ENCODE measurements around the gene ELAC1.
"Not testable (repeated sequence)": the region's sequence is repeated elsewhere in the genome, so short reads cannot be mapped to it uniquely, and the experiment has no call there.

Gene ELAC1

DNA sequence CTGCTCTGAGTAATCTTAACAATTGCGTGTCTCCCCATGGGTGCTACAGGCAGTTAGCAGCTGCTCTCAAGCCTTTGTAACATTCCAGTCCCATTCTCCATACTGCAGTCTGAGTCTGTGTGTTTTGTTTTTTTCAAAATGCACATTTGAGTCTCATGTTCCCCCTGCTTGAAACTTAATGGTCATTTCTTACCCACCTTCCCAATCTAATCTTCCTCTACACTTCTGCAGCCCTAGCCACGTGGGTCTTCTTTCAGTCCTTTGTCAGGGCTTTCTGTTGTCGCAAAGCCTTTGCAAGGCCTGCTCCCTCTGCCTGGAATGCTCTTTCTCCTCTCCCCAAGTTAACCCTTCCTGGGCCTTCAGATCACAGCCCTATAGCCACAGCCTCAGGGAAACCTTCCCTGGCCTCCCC is 24.5 kb downstream of the ELAC1 start:
- Histone ChIP-seq H3K4me1 (ENCODE audit: low read length) (no peaks in the 10 kb centered on the region), H2AFZ (ENCODE audit: low read depth, low read length) (no peak overlapping the region), H3K9ac (ENCODE audit: low read length) (no peak overlapping the region), H3K4me3 (ENCODE audit: low read length) (no peak overlapping the region), H3K9me3 (ENCODE audit: insufficient read depth, low read length) (no peaks in the 10 kb centered on the region), H4K20me1 (ENCODE audit: insufficient read depth, low read length) (no peaks in the 10 kb centered on the region), H3K4me2 (ENCODE audit: low read length) (no peak overlapping the region), H3K36me3 (replicated peaks; ENCODE audit: low read depth, low read length) (peaks cover 9% of the 10 kb centered on the region), H3K79me2 (ENCODE audit: low read length) (no peaks in the 10 kb centered on the region), H3K27ac (ENCODE audit: low read length) (no peak overlapping the region), H3K27me3 (ENCODE audit: low read depth, low read length) (no peaks in the 10 kb centered on the region)
- no peak for TF ChIP-seq EZH2phosphoT487 (IDR thresholded peaks at IDR 0.05; ENCODE audit: low read depth)
- TF ChIP-seq, protein P1, sequence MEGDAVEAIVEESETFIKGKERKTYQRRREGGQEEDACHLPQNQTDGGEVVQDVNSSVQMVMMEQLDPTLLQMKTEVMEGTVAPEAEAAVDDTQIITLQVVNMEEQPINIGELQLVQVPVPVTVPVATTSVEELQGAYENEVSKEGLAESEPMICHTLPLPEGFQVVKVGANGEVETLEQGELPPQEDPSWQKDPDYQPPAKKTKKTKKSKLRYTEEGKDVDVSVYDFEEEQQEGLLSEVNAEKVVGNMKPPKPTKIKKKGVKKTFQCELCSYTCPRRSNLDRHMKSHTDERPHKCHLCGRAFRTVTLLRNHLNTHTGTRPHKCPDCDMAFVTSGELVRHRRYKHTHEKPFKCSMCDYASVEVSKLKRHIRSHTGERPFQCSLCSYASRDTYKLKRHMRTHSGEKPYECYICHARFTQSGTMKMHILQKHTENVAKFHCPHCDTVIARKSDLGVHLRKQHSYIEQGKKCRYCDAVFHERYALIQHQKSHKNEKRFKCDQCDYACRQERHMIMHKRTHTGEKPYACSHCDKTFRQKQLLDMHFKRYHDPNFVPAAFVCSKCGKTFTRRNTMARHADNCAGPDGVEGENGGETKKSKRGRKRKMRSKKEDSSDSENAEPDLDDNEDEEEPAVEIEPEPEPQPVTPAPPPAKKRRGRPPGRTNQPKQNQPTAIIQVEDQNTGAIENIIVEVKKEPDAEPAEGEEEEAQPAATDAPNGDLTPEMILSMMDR (IDR thresholded peaks at IDR 0.05; ENCODE audit: low read depth, low read length): no peak

DNA sequence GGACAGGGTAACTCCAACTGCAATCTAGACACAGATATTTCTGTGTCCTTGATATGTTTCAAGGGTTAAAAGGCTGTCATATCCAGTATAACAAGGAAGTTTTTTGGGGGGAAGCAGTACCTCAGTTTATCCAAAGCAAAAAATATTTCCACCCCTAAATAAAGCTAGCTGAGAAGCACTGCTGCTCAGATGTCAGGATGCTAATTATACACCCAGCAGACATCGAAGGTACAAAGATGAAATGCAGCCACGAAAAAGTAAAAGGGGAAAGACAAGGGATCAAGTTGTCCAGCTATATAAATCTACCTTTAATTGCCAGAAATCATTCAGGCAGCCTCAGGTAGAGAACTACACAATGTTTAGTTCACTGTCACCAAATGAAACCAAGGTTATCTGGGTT is 26.2 kb downstream of the ELAC1 start:
- Histone ChIP-seq H3K9me3 (ENCODE audit: insufficient read depth, low read length) (no peaks in the 10 kb centered on the region), H3K36me3 (replicated peaks; ENCODE audit: low read depth, low read length) (no peaks in the 10 kb centered on the region), H3K4me1 (ENCODE audit: low read length) (no peaks in the 10 kb centered on the region), H3K27ac (ENCODE audit: low read length) (no peak overlapping the region), H2AFZ (ENCODE audit: low read depth, low read length) (no peak overlapping the region), H3K79me2 (ENCODE audit: low read length) (no peaks in the 10 kb centered on the region), H3K4me3 (ENCODE audit: low read length) (no peak overlapping the region), H3K9ac (ENCODE audit: low read length) (no peak overlapping the region), H4K20me1 (ENCODE audit: insufficient read depth, low read length) (no peaks in the 10 kb centered on the region), H3K27me3 (ENCODE audit: low read depth, low read length) (no peaks in the 10 kb centered on the region), H3K4me2 (ENCODE audit: low read length) (no peak overlapping the region)
- TF ChIP-seq, protein P1 (IDR thresholded peaks at IDR 0.05; ENCODE audit: low read depth, low read length): no peak
- TF ChIP-seq EZH2phosphoT487 (IDR thresholded peaks at IDR 0.05; ENCODE audit: low read depth): no peak

GRCh38 chr18:51003174-51003573 is 35.3 kb downstream of the ELAC1 start:
- H4K20me1 ChIP-seq (ENCODE audit: insufficient read depth, low read length); H2AFZ ChIP-seq (ENCODE audit: low read depth, low read length); H3K4me3 ChIP-seq (ENCODE audit: low read length); H3K4me1 ChIP-seq (ENCODE audit: low read length); H3K9me3 ChIP-seq (ENCODE audit: insufficient read depth, low read length); H3K27ac ChIP-seq (ENCODE audit: low read length); H3K4me2 ChIP-seq (ENCODE audit: low read length); H3K27me3 ChIP-seq (ENCODE audit: low read depth, low read length); H3K36me3 ChIP-seq (replicated peaks; ENCODE audit: low read depth, low read length); H3K9ac ChIP-seq (ENCODE audit: low read length); H3K79me2 ChIP-seq (ENCODE audit: low read length): not testable (repeated sequence)

DNA sequence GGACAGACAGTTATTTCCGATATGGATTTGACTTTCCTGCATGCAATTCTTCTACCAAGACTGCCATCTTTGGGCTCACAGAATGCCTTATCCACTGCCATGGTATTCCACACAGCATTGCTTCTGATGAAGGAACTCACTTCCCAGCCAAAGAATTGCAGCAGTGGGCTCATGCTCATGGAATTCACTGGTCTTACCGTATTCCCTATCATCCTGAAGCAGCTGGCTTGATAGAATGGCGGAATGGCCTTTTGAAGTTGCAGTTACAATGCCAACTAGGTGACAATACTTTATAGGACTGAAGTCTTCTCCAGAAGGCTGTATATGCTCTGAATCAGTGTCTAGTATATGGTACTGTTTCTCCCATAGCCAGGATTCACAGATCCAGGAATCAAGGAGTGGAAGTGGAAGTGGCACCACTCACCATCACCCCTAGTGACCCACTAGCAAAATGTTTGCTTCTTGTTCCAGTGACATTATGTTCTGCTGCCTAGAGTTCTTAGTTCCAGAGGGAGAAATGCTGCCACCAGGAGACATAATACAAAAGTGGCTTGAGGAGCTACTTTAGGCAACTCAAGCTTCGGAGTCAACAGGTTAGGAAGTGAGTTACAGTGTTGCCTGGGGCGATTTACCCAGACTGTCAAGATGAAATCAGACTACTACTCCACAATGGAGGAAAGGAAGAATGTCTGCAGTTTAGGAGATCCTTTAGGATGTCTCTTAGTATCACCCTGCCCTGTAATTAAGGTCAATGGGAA is 38.4 kb downstream of the ELAC1 start:
- no peak overlapping the region for H3K4me2 ChIP-seq (ENCODE audit: low read length)
- H3K79me2 ChIP-seq (ENCODE audit: low read length): no peaks in the 10 kb centered on the region
- no peaks in the 10 kb centered on the region for H4K20me1 ChIP-seq (ENCODE audit: insufficient read depth, low read length)
- no peaks in the 10 kb centered on the region for H3K27me3 ChIP-seq (ENCODE audit: low read depth, low read length)
- H3K27ac ChIP-seq (ENCODE audit: low read length): no peak overlapping the region
- H3K9me3 ChIP-seq (ENCODE audit: insufficient read depth, low read length): no peaks in the 10 kb centered on the region
- no peaks in the 10 kb centered on the region for H3K36me3 ChIP-seq (replicated peaks; ENCODE audit: low read depth, low read length)
- peaks cover 6% of the 10 kb centered on the region; the same call in 1 of the 2 replicates for H3K4me1 ChIP-seq (ENCODE audit: low read length)
- H2AFZ ChIP-seq (ENCODE audit: low read depth, low read length): no peak overlapping the region
- TF ChIP-seq EZH2phosphoT487 (IDR thresholded peaks at IDR 0.05; ENCODE audit: low read depth): no peak
- TF ChIP-seq, protein P1 (IDR thresholded peaks at IDR 0.05; ENCODE audit: low read depth, low read length): no peak
- H3K4me3 ChIP-seq (ENCODE audit: low read length): no peak overlapping the region
- H3K9ac ChIP-seq (ENCODE audit: low read length): no peak overlapping the region
